GM19351 (cell line): ENCODE data around the gene TPX2.

Source experiments
- ATAC-seq: cut with Tn5 transposase; IDR thresholded peaks from one replicate; pipeline ENCODE4 v1.9.1; 2021; ENCODE audit warnings: mild to moderate bottlenecking, moderate library complexity; ENCODE audit not compliant: unreplicated experiment

Gene TPX2

DNA sequence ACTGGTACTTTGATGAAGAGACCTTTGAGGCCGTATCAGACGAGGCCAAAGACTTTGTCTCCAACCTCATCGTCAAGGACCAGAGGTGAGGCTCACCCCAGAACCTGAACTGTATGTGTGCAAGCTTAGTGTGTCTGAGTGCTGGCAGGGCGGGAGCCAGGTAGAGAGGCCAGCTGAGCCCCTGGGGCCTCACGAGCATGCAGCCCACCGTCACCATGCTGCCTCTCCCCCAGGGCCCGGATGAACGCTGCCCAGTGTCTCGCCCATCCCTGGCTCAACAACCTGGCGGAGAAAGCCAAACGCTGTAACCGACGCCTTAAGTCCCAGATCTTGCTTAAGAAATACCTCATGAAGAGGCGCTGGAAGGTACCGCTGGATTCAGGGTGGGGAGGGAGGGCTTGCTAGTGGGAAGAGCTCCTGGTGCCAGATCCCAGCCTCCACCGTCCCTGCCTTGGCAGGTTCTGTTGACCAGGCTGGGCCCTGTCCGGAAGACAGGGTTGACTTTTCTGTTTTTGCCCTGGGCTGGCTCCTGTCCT lies 92.7 kb downstream of the TPX2 start:
- no peak for ATAC-seq

DNA sequence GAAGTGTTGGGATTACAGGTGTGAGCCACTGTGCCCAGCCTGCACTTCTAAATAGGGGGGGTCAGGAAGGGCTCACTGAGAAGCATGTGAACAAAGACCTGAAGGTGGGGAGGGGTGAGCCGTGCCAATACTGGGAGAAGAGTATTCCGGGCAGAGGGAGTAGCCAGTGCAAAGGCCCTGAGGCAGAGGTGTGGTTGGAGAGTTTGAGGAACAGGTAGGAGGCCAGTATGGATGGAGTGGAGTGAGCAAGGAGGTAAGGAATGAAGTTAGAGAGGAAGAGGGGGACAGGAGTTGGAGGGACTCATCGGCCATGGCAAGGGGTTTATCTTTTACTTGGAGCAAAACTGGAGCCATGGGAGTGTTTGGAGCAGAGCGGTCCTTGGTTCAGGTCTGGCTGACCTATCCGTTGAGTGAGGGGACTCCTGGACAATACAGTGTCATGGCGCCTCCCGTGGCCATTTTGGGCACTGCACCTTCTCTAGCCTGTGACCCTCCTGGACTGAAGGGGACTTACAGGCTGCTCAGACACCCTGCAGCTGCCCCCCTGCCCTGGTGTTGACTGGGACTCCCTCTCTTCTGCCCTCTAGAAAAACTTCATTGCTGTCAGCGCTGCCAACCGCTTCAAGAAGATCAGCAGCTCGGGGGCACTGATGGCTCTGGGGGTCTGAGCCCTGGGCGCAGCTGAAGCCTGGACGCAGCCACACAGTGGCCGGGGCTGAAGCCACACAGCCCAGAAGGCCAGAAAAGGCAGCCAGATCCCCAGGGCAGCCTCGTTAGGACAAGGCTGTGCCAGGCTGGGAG lies 94.2 kb downstream of the TPX2 start:
- ATAC-seq, result no peak

DNA sequence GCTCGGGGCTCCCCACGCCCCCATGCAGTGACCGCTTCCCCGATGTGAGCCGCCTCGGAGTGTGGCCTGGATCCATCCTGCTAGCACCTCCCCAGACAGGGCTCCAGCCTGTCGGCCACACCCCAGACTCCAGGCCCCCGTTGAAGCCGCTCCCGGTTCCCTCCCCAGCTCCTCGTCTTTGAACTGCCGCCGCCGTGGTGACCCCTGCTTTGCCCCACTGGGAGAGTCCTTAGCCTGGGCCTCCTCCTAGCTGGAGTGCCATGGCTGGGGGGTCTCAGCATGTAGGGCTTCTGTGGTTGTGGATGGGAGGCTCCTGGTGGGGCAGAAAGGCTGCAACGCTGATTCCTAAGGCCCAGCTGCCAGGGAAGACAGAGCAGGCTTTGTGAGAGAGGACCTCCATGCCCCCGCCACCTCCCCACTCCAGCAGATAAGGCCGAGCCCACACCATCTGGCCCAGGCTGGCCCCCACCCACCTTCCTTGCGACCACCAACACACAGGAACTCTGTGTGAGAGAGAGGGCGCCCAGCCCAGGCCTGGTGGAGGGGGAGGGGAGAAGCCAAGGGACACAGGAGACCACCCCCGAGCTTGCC lies 94.9 kb downstream of the TPX2 start:
- no peak for ATAC-seq

DNA sequence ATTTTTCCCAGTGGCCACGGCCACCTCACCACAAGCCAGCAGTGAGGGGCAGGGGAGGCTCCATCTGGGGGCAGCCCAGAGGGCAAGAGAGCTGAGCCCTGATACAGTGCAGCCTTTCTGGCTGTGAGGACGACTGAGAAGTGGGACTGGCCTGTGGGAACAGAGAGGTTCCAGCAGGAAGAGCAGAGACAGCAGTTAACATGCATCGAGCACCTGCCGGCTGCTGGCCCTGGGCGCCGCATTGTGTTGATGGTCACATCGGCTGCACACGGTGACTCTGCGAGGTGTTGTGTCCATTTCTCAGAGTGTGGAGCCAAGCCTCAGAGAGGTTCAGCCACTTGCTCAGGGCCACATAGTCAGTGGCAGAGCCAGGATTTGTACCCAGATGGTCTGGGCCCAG lies 96.5 kb downstream of the TPX2 start:
- no peak for ATAC-seq

DNA sequence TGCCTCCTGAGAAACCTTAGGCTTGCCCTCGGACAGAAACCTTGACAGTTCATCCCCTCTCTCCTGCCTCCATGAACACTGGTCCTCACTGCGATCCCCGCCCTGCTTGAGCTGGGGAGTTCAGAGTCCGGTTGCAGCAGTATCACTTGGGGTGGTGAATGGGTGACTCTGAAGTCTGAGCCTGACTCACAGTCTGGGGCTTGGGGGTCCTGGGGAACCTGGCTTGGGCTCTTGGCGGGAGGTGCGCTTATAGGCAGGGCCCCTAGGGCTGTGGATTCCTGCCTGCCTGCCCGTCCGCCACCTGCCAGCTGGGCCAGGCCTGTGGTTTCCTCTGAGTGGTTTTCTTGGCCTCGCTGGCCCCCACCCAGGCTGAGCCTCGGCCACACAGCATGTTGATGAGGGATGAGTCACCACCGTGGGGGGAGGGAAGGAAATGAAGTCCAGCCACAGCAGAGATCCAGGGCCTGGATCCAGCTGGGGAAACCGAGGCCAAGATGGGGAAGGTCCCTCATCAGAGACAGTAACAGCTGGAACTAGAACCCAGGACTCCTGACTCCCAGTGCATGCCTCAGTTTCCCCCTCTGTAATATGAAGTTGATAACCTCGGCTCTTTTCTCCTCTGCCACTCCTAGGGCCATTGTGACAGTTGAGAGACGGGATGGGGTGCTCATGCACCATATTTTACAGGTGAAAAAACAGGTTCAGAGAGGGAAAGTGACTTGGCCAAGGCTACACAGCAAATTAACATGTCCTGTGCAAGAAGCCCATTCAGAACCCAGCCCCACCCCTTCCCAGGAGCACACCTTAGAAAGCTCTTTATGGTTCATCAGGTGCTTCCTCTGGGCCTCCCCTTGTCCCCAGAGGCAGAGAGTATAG lies 97.1 kb downstream of the TPX2 start:
- peak; percentile 74 for ATAC-seq

GRCh38 chr20:31836853-31837608 lies 97.9 kb downstream of the TPX2 start:
- ATAC-seq, result no peak

- no peak for ATAC-seq
Observed at GRCh38 chr20:31837896-31838397, 98.9 kb downstream of the TPX2 start.

- no peak for ATAC-seq
Observed at GRCh38 chr20:31838646-31839292, 99.7 kb downstream of the TPX2 start.

GRCh38 chr20:31839782-31840487 lies 100.8 kb downstream of the TPX2 start:
- no peak for ATAC-seq

DNA sequence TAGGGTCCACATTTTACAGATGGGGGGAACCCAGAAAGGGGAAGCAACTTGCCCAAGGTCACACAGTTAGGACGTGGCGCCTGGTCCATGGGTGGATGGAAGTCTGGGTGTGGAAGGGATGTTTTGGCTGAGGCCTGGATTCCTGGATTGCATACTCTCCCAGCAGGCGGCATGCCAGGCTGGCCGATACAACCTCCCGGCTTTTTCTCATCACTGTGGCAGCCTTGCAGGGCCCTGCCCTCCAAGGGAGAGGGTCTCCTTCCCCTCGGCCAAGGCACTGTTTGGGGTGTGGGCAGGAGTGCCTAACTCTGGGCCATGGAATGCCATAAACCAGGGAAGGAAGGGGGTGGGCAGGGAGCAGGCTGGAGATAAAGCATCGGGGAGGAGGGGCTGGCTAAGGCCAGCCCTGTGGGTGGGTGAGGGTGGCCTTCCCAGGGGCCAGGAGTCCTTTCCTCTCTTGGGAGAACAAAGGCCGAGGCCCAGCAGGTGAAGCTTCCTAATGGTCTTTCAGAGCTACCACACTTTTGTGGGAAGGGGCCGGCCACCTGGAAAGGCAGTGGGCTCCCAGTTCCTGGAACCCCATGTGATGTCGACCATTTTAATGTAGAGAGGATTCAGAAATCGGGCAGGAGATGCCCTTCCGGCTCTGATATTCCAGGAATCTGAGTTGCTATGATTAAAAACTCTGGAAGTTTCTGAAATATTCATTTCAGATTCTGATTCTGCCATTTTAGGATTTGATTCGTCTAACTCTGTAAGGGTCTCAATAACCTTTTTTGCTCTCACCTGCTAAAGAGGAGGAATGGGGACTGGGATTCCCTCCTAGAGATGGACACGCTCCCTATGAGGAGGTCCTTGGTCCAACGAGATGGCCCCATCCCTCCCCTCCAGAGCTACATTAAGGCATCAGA lies 102.1 kb downstream of the TPX2 start:
- no peak for ATAC-seq

DNA sequence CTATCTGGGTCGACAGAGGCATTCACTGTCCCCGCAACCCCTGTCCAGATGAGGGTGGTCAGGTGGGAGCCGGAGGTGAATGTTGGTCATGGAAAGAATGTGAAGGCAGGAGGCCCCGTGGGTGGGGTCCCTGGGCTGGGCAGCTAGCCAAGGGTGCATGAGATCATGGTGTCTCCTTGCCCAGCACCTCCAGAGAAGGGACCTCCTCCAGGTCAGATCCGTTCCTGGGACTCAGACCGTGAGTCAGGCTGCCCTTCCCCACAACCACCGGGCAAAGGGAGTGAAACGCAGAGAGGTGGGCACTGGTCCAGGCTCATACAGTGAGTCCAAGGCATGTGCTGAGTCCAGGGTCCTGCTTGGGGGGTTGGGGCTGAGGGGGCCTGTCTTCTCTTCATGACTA lies 102.8 kb downstream of the TPX2 start:
- ATAC-seq, result no peak

- no peak for ATAC-seq
Observed at GRCh38 chr20:31842471-31843157, 103.5 kb downstream of the TPX2 start.

- no peak for ATAC-seq
Observed at GRCh38 chr20:31843288-31843687, 104.2 kb downstream of the TPX2 start.

GRCh38 chr20:31843881-31844280 lies 104.8 kb downstream of the TPX2 start:
- no peak for ATAC-seq

GRCh38 chr20:31844737-31845299 lies 105.7 kb downstream of the TPX2 start:
- no peak for ATAC-seq

DNA sequence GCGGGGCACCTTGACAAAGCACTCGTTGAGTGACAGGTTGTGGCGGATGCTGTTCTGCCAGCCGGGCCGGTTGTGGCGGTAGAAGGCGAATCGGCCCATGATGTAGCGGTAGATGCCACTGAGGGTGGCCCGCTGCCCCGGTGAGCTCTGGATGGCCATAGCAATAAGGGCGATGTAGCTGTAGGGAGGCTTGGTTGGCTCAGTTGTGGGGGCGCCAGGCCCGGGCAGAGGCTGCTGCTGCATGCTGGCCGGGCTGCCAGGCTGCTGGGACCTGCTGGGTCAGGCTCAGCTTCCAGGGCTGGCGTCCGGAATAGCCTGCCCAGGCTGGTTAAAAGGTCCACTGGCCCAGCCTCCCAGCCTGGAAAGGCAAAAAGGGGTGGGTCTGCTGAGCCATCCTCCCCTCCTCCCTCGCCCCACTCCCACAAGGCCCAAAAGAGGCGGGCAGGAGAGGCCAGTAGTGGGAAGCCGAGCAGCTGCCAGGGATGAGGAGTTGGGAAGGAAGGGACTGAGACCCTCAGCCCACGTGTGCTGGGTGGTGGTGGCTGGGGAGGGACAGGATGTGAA lies 106.3 kb downstream of the TPX2 start, which contains the start of gene FOXS1:
TSS of gene FOXS1 (minus strand) at position 305 of the 564 bp plus-strand sequence. CDS start at position 243, 62 bp downstream.
- no peak for ATAC-seq

- ATAC-seq, result no peak
Observed at GRCh38 chr20:31846793-31847138, 107.7 kb downstream of the TPX2 start.
